Mammary epithelial cell (primary cell): ENCODE data around the gene GRID1.

ENCODE experiments used
- EZH2 ChIP-seq: IDR thresholded peaks from 2 replicates; pipeline ENCODE4 v1.6.1; 2012; ENCODE audit warnings: low read length, inconsistent platforms, borderline replicate concordance
- TF ChIP-seq, protein P1 (sequence below), 2 donors: IDR thresholded peaks in 1 of 2; conservative IDR thresholded peaks in 1 of 2; 2 replicates each; pipeline ENCODE4 v1.5.1; 2011 to 2012; ENCODE audit warnings: inconsistent platforms in 2 of 2, low read length in 2 of 2, mild to moderate bottlenecking in 2 of 2, control low read depth in 1 of 2, low read depth in 1 of 2; ENCODE audit not compliant: insufficient read depth in 1 of 2; ENCODE audit errors: extremely low read depth in 1 of 2

DNA sequence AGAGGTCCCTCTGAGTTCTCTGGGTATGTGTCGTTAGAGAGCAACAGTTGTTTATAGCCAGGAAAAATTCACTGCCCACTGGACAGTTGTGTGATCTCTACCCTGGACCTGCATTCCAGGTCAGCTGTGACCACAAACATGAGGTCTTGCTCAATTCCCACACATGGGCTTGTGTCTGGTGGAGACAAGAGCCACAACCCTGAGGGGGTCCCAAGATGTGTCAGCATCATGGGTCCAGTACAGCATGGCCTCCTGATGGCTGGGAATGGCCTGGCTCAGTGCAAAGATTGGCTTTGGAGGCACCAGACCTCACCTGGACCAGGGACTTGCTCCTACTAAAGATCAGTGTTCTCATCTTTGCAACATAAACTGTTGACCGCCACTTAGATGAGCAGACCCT is 751.6 kb downstream of the GRID1 start:
- TF ChIP-seq, protein P1, sequence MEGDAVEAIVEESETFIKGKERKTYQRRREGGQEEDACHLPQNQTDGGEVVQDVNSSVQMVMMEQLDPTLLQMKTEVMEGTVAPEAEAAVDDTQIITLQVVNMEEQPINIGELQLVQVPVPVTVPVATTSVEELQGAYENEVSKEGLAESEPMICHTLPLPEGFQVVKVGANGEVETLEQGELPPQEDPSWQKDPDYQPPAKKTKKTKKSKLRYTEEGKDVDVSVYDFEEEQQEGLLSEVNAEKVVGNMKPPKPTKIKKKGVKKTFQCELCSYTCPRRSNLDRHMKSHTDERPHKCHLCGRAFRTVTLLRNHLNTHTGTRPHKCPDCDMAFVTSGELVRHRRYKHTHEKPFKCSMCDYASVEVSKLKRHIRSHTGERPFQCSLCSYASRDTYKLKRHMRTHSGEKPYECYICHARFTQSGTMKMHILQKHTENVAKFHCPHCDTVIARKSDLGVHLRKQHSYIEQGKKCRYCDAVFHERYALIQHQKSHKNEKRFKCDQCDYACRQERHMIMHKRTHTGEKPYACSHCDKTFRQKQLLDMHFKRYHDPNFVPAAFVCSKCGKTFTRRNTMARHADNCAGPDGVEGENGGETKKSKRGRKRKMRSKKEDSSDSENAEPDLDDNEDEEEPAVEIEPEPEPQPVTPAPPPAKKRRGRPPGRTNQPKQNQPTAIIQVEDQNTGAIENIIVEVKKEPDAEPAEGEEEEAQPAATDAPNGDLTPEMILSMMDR (conservative IDR thresholded peaks at IDR 0.05 in 1 of 2, IDR thresholded peaks at IDR 0.05 in 1 of 2; ENCODE audit: extremely low read depth in 1 of 2, insufficient read depth in 1 of 2, low read depth in 1 of 2, low read length in 2 of 2) = no peak
- no peak for TF ChIP-seq EZH2
